ENCODE data around the gene TMCC2.

TMCC2 gene

GRCh38 chr1:205241366-205242030 lies 13.8 kb downstream of the TMCC2 start:
- no peak for DNase-seq

DNA sequence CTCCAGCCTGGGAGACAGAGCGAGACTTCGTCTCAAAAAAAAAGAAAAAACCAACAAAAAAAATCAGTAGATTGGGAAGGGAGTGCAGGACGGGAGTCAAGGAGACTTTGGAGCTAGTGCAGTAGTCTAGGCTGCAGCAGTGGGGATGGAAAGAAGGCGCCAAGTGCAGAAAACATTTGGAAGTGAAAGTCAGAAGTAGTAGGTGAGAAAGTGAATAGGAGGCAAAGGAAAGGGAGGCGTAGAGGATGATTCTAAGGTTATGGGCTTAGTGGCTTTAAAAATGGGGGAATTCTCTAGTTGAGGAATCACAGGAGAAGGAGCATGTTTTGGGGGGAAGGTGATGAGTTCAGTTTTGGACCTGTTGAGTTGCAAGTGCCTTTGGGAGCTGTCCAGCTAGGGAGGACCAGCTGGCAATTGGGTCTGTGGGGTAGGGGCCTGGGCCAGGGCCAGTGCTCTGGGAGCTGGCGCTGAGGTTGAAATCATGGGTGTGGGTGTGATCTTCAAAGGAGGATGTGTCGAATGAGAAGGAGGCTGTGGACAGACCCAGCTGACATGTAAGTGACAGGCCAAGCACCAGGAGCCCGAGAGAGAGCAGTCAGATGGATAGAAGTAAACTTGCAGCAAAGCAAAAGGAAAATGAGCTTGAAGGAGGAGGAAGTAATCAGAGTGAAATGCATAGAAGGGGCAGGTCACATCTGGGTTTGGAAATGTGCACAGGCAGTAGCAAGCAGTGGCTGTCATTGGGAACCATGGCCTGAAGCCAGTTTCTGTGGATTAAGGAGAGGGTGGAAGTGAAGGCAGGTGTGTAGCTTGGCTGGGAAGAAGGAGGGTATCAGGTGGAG lies 15.8 kb downstream of the TMCC2 start:
- no peak for DNase-seq

DNA sequence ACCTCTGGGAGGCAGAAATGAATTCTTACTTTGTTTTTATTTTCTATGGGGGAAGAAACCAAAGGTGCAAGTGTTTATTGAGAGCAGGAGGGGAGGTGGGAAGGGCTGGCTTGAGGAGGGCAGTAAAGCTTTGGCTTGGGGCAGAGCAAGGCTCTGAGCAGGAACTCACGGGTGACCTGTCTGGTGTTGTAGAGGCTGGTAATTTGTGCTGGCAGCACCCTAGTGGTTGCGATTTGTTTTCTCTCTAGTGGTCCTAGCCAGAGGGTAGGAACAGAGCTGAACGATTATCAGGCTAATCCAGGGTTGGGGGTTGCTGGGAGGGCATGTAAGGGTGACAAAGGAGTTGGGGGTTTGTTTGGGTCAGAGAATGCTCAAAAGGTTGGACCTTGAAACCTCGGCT lies 16.6 kb downstream of the TMCC2 start:
- DNase-seq = no peak

DNA sequence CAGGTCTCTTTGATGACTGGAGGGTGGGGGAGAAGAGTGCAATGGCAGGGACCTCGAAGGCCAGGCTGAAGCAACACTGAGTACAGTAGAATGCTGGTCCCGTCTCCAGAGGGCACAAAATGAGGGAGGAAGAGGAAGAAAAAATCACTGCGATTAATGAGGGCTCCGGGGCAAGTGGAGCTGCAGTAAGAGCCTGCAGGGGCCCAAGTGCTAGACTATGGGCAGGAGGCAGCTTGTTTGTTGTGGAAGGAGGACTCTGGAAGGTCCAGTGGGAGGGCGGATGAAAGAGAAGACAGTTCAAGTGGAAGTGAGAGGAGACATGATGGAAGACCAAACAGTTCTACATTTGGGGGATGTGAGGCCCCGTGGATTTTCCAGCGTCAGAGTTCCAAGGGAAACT lies 17.4 kb downstream of the TMCC2 start:
- DNase-seq = no peak

- no peak for DNase-seq
Measured at GRCh38 chr1:205246351-205247119, 18.8 kb downstream of the TMCC2 start.

DNA sequence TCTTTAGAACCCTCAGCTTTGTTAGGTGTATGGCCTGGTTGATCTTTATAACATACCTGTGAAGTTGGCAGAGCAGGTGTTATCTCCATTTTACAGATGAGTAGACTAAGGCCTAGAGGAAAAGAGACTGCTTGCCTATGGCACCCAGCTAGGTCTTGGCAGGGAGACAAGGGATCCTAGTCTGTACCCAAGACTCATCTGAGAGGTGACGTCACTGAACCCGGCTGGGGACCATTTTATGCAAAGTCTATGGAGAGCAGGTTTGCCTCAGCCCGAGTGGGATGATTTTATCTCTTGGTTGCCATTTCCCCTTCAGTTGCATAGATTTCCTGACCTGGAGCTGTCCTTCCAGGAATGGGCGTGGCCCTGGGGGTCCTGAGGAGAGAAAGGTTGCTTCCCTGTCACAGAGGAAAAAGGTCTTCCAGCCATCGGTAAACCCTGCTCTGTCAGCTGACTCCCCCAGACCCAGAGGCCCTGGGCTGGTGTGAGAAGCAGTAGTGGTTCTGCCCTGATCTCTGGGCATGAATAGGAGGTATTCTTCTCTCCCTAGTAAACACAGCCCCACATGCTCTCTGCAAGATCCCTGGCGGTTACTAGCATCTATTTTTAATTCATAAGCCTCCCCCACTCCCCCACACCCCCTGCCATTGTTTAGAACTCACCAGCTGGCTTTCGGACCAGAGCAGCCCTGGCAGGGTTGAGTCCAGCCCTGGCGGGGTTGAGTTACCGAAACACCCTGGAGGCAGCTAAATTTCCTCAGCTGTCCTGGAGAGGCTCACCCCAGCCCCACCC lies 19.6 kb downstream of the TMCC2 start:
- no peak for DNase-seq

GRCh38 chr1:205248793-205249601 lies 21.3 kb downstream of the TMCC2 start:
- no peak for DNase-seq

- DNase-seq = no peak
Measured at GRCh38 chr1:205249651-205250050, 21.9 kb downstream of the TMCC2 start.

- no peak for DNase-seq
Measured at GRCh38 chr1:205250699-205251098, 23.0 kb downstream of the TMCC2 start.

DNA sequence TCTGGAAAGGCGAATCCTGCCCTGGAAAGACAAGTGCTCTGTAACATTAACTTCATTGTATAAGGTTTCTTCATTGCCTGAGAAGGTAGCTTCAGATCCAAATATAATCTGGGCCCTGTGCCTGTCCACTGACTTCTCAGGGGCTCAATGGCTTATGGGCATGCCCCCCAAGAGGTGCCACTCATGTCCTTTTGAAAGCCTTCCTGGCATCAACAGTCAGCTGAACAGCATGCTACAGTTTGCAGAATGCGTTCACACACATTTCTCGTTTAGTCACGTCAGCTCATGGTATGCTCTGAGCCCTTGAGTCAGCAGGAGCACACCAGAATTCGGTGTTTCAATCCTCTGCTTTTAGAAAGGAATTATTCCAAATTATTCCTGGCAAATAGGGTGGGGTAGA lies 23.8 kb downstream of the TMCC2 start:
- DNase-seq = no peak

DNA sequence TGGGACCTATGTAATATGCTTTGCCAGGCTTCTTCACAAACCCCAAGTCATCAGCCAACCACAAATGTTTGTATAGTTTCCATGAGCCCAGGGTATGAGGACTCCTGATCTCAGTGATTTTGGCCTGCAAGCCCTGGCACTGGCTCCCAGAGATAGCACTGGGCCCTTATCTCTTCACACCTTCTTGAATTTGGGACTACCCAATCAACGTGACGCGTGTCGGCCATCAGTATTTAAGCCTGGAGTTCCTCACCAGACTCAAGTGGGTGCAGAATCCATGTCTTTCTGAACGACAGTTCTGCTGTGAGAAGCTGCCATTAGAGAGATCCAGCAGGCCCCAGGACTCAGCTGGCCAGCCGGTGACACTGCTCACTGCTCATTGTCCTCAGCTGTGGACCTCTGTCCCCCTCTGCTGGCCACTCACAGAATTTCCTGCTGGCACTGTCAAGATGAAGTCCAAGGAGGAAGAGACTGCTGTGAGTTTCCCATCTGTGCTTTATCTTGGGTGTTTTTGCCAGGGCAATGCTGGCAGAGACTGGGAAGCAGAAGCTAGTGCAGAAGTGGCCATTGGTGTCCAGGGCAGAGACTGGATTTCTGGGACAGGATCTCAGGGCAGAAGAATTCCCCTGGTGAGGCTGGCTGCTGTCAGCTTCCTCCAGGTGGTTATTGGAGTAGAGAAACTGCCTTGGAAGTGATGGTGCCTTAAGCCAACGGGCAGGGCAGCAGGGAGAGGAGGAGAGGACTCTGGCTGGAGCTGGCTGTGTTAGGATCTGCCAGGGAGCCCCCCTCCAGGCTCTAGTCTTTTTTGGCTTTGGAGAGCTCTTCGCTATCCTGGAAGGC lies 28.4 kb downstream of the TMCC2 start:
- DNase-seq = peak; percentile 60

- DNase-seq = no peak
Measured at GRCh38 chr1:205256951-205257625, 29.3 kb downstream of the TMCC2 start.

DNA sequence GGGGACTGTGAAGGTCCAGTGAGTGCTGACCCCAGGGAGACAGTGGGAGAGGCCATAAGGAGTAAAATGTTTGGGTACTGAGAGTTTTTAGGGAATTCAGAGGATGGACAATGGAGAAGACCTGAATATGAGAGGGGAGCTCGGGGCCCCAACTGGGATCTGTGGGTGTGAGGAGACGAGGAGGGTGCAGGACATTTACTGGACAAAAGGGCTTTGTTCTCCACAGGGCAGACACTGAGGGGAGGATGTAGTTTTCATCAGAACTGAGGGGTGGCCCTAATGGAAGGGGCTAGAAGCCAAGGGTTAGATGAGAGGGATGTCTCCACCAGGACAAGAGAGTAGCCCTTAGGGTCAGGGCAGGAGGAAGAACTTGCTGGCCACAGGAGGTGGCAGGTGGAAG lies 30.0 kb downstream of the TMCC2 start:
- no peak for DNase-seq

GRCh38 chr1:205258261-205258691 lies 30.5 kb downstream of the TMCC2 start:
- no peak for DNase-seq

DNA sequence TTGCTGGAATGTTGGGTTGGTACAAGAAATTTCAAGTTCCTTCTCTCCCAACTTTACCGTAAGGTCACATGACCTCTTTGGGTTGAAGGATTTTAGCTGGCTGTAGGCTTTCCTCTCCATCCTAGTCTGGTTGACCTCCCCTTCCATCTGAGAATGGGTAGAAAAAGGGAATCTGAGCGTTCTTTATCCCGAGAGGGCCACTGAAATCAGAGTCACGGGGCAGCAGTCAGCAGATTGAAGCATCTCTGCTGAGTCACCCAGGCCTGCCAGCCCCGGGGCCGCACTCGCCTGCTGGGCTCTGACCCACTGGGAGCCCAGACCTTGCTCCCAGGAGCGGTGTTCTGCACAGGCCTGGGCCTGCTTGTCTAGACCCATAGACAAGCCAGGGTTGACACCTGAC lies 31.0 kb downstream of the TMCC2 start:
- no peak for DNase-seq

DNA sequence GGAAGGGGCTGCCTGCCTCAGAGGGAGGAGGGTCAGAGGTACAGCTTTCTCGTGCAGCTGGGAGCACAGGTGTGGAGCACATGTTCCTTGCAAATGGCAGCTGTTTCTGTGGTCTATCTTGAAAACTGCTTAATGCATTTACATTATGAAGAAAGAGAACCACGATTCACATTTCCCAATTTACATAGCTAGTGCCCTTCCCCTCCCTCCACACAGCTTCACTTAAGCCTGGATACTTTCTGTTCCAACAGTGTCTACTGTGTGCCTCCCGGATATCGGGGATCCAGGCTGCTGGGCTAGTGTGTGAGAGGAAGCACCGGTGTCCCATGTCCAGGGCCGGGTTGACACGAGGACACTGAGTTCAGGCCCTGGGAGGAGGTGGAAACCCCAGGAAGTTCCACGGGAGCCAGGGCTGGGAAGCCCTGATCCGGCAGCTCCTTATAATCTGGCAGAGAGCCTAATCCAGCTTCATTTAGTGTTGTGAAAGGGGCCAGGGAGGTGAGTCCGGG lies 31.6 kb downstream of the TMCC2 start:
- no peak for DNase-seq

DNA sequence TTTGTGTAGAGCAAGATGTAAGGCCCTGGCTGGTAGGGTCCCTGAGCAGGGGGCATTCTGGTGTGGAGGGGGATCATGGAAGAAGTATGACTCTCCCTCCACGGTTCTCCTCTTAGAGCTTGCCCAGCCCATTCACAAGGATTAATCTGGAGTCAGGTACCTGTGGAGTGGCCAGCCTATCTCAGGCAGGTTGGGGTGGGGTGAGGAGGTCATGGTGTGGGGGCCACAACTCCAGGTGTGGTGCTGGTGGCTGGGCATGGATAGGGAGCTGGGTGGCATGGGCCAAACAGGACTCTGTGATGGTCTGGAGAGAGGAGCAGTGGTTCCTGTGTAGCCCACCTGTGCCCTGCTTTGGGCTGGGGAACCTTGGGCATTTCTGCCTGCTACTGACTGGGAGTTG lies 32.3 kb downstream of the TMCC2 start:
- DNase-seq = no peak

DNA sequence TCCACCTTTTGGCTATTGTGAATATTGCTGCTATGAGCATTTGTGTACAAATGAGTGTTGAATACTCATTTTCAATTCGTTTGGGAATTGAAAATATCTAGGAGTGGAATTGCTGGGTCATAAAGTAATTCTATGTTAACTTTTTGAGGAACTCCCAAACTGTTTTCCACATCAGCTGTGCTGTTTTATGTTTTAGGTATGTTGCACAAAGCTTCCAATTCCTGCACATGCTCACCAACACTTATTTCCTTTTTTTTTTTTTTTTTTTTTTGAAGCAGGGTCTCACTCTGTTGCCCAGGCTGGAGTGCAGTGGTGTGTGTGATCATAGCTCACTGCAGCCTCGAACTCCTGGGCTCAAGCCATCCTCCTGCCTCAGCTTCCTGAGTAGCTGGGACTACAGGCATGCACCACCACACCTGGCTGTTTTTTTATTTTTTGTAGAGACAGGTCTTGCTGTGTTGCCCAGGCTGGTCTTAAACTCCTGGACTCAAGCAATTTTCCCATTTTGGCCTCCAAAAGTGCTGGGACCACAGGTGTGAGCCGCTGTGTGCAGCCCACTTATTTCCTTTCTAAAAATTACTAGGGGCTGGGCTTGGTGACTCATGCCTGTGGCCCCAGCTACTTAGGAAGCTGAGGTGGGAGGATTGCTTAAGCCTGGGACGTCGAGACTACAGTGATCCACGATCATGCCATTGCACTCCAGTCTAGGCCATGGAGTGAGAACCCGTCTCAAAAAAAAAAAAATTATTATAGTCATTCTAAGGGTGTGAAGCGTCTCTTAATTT lies 33.4 kb downstream of the TMCC2 start:
- DNase-seq = no peak

GRCh38 chr1:205261946-205262691 lies 34.4 kb downstream of the TMCC2 start:
- DNase-seq = no peak
